GM19025 (cell line): ENCODE results near the gene MTUS2.

Source experiments
- ATAC-seq: cut with Tn5 transposase; IDR thresholded peaks from one replicate; pipeline ENCODE4 v1.9.1; 2021; ENCODE audit warnings: mild to moderate bottlenecking, low read depth, moderate library complexity; ENCODE audit not compliant: unreplicated experiment

The MTUS2 gene

GRCh38 chr13:29493796-29494195, 673.7 kb downstream of the MTUS2 start:
- no peak for ATAC-seq

GRCh38 chr13:29494520-29494919, 674.4 kb downstream of the MTUS2 start:
- no peak for ATAC-seq

DNA sequence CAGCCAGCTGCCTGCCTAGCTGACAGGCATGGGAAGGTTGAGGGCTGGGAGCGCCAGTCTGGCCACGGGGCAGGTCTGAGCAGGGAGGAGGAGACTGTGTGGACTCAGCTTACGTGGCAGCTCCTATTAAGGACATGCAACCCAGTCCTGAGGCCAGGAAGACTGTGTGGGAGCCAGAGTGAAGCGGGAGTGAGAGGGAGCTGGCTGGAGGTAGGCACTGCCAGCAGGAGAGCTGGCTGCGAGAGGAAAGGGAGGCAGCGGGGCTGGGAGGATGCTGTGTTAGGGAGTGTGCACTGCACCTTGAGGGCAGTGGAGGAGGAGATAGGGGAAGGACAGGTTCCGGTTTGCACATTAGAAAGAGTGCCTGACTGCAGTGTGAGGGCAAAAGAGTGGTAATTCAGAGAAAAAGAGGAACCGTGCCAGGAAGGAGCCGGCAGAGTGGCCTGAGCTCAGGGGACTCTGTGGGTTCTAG, 676.1 kb downstream of the MTUS2 start:
- ATAC-seq = no peak

- no peak for ATAC-seq
Observed at GRCh38 chr13:29497137-29497654, 677.1 kb downstream of the MTUS2 start.

GRCh38 chr13:29498426-29499040, 678.4 kb downstream of the MTUS2 start:
- ATAC-seq = no peak

DNA sequence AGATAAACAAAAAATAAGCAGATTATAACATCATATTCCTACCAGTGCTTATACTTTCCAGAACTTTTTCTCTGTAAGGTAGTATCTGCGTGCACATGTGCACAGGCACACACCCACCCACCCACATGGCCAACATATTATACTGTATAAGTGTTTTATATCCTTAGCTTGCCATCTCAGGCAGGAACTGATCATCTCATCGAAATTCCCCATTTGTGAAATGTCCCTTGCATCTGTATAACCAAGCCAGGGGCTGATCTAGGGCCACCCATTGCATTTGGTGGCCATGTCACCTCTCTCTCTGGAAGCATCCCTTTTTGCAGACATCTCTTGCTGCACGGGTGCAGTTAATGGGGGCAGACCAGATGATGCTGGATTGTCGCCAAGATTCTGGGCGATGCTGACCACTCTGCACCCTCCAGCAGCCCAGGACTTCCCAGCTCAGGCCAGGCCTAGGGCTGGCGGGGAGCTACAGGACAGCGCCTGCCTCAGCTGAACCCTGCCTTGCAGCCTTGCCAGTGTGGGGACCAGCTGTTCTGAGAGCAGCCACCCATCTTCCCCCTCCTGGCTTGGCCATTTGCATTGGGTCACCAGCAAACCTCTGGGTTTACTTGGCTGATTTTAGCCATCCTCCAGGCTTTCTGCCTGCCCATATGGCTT, 679.5 kb downstream of the MTUS2 start:
- ATAC-seq = no peak

DNA sequence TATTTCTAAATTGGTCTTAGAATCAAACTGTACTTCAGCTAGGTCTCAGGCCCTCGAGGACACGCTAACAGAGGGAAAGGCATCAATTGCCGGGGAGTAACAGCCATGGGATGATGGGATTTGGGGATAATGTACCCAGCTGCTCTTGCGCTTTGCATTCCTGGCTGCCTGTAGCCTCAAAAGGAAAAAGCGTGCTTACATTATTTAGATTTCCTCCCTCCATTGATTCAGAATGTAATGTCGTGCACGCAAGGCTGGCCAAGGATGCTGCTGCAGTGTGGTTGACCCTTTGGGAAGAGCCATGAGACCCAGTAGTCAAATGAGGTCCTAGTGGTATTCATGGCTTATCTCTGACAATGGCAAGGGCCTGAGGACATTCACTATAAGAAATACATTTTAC, 680.2 kb downstream of the MTUS2 start:
- ATAC-seq = no peak

DNA sequence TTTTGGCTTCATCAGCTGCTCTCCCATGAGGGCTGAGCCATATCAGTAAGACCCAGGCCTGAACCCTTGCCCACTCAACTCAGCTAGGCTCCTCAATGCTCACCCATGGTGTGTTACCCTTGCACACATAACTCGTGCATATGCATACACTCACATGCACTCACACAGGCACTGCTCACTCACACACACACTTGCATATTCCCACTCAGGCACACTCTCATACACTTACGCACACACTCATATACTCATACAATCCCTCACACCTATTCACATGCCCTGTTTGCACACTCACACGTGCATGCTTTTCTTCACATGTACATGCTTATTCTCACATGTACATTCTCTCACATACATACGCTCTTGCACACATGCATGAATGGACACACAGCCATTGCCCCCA, 681.5 kb downstream of the MTUS2 start:
- ATAC-seq = no peak

DNA sequence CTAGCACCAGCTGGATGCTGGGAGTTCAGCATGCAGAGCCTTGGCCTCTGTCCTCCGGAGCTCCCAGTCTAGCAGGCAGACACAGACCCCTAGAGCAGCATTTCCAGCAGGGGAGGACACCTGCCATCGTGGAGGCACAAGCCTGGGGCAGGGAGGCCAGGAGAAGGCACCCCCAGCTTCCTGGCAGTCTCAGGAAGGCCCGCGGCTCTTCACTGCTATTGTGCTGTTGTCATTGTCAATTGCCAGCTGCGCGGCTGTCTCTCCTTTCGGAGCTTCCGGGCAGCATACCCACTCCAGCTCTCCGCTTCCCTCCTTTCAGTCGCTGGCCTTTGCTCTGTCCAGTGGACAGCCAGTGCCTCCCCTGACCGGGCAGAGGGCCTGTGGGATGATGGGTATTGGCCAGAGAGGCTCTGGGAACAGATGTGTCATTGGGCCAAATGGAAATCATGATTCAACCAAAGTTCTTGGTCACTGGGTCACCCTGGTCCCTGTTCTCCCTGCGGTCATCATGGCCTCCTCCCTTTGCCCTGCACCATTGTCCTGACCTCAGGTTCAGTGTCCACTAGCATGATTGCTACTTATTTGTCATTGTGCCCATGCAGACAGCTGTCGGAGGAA, 682.4 kb downstream of the MTUS2 start:
- no peak for ATAC-seq

- ATAC-seq = no peak
Observed at GRCh38 chr13:29503041-29503837, 683.1 kb downstream of the MTUS2 start.

DNA sequence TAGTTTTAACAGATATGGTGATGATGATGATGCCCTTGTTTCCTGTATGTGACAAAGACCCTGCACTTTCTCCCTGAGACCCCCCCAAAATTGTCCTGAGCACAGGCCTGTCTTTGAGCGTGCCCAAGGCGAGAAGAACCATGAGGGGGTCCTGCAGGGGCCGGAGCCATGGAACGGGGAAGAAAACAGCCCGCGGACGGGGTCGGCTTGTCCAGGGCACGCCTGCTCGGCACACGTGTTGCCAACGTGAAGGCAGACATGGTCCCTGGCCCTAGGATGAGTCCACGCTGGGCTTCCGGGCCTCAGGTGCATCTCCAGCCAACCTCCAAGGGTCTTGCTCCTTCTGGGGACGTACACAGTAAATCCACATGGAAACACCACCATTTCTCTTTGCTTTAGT, 684.6 kb downstream of the MTUS2 start:
- no peak for ATAC-seq

DNA sequence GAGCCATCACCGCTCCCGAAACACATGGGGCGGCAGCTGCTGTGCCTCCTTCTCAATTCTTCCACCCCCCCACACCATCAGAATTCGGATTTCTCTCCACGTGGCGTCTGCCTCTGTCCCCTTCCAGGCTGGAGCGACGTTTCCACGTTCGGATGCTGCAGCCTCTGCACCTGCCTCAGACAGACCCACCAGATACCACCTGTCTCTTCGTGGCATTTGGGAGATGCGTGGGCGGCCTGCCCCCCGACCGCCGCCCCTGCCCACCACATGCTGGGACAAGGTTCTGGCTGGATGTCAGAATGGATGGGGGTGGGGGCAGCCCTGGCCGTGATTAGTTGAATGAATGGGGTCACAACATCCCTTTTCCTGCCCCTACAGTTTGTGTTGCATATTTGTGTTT, 685.4 kb downstream of the MTUS2 start:
- no peak for ATAC-seq

- no peak for ATAC-seq
Observed at GRCh38 chr13:29505950-29506349, 685.8 kb downstream of the MTUS2 start.

GRCh38 chr13:29507356-29507755, 687.2 kb downstream of the MTUS2 start:
- no peak for ATAC-seq

GRCh38 chr13:29508130-29508875, 688.2 kb downstream of the MTUS2 start:
- peak; percentile 69 for ATAC-seq

DNA sequence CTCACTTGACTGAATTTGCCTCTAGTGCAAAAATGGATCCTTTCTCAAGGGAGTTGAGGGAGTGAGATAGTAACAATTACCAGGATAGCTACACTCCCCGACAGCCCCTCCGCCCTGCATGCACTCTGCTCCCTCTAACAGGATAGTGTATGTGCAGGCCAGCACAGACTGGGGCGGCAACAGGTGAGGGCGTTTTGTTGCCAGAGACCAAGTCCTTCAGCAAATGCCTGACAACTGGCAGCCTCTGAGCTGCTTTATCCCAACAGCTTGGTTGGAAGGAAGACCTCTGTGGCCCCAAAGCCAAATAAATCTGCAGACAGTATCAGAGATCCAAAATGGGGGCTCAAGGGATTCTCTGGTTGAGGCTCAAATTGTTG, 688.7 kb downstream of the MTUS2 start:
- ATAC-seq = no peak

DNA sequence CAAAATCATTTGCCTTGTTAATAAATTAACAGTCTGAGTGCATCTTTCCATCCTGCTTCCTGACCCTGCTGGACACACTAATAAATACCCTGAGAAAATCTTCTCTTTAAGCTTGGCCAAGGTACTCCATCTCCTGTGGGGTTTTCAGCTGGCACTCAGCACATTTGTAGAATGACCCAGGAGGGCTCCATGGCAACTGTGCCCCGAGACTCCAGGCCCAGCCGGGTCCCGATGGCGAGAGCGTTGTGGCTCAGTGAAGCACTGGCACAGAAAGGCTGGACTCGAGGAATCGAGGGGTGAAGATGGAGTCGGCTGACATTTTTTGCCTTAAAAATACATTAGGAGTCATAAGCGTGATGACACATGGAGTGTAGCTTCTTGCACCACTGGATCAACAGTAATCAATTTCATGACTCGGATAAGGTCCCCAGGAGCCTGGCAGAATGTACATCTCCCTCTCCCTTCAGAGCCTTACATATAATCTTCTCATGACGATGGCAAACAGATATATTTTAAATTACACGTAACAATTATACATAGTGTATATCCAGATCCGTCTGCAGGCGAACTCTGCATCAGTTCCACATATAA, 690.0 kb downstream of the MTUS2 start:
- ATAC-seq = no peak

DNA sequence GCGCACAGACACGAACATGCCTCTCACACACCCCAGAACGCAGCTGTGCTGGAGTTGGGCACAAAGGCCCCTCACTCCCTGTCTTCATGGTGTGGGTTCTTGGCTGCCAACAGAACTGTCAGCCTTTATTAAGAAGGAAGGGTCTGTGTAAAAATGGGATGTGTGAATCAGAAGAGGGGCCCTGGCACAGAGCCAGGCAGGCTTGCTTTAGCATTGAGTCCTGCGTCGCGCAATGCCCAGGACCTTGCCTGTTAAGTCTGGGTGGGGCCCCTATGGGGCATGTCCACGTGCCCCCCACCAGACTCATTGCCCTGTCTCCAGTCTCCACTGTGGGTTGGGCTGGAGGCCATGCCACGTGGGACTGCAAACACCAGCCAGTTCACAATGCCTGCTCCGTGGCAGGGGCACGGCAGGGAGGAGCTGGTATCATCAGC, 690.5 kb downstream of the MTUS2 start:
- no peak for ATAC-seq

DNA sequence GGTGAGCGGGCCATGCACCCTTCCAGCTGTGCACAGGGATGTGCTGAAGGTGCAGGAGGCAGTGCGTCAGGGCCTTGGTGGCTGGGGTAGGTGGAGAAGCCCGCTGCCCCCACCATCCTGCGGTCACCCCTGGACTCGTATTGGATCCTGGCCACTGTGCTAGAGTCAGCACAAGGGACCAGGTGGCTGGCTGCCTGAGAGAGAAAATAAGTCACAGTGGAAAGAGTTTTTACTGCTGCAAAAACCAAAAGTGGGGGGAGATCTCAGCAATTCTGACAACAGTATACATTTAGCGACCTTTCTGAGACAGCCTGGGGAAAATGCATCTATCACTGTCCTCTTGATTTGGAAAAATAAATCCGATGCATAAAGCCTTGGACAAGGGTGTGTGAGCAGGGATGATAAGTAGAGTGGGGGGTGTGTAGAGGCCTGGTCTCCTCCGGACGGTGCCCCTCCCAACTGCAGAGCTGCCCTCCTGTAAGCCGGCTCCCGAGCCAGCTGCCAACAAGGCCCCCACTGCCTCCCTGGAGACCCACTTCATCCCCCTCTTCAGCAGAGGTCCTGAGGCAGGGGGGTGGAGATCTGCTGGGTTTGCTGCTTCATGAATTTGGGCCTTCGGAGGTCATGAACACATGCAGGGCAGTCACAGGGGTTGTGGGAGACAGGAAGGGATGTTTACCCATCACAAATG, 691.1 kb downstream of the MTUS2 start:
- no peak for ATAC-seq
